Stomach (tissue), 4 donors: ENCODE results near the gene RNF4.

Experiments used
- CTCF ChIP-seq, 7 experiments: fragments of 450-650 bp in 4 of 7; fragments of 200-600 bp in 3 of 7; sonication (generic) in 3 of 7; IDR thresholded peaks; one replicate each; pipeline ENCODE4 v1.5.1; 2016 to 2019; ENCODE audit warnings: antibody characterized with exemption in 7 of 7, control low read depth in 2 of 7, mild to moderate bottlenecking in 1 of 7
- EP300 ChIP-seq: sonication (generic); formaldehyde crosslinking; IDR thresholded peaks from one replicate; pipeline ENCODE4 v1.6.1; 2017; ENCODE audit warnings: antibody characterized with exemption

DNA sequence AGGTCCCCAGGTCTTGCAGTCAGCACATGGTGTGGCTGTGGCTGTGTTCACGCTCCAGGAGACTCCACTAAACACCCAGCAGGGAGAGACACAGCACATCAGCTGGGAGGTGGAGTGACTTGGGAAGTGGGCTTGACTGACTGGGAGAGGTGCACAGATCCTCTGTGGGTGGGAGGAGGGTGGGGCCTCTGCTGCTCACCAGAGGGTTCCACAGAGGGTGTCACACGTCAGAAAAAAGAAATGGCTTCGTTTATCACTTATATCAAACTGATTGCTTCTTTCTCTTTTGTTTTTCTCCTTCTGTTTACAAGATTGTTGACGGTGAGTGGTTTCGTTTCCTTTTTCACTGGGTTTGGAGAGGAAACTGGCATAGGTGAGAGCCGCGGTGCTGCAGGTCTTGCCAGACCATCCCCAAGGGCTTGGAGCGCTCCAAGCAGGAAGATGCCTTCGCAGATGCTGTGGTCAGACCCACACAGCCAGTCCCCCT is 42.8 kb downstream of the RNF4 start:
- no peak for TF ChIP-seq CTCF (IDR thresholded peaks at IDR 0.05)
- no peak for TF ChIP-seq EP300
